Measurements from ENCODE around the gene FAM3D.

The FAM3D gene

GRCh38 chr3:58690490-58690889 is 23.9 kb upstream of the FAM3D start:
- no peak for TF ChIP-seq GATA3 (IDR thresholded peaks at IDR 0.05; ENCODE audit: low read depth, low read length)
- TF ChIP-seq GATA2 (IDR thresholded peaks at IDR 0.05; ENCODE audit: low read depth, low read length): no peak

DNA sequence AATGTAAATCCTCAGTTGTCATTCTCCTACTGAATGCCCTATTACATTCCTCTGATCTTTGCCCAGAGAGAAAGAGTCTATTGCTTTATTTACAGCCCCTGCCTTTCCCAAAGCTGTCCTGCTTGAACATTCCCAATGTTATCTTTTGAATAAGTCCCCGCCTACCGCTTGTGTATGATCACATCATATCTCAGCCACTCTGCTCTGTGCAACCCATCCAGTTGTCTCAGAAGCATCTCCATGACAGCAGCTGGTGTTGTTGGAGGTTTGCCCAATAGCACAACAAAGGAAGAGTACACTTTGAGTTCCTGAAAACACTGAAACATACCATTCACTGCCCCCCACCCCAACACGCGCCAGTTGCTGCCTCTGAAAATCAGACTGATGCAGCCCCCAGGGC is 22.0 kb upstream of the FAM3D start:
- no peak for TF ChIP-seq GATA2 (IDR thresholded peaks at IDR 0.05; ENCODE audit: low read depth, low read length)
- TF ChIP-seq GATA3 (IDR thresholded peaks at IDR 0.05; ENCODE audit: low read depth, low read length): no peak

GRCh38 chr3:58686847-58687246 is 20.3 kb upstream of the FAM3D start:
- TF ChIP-seq GATA3 (IDR thresholded peaks at IDR 0.05; ENCODE audit: low read depth, low read length) (no peak), GATA2 (IDR thresholded peaks at IDR 0.05; ENCODE audit: low read depth, low read length) (no peak)

- TF ChIP-seq GATA2 (IDR thresholded peaks at IDR 0.05; ENCODE audit: low read depth, low read length) (no peak), GATA3 (IDR thresholded peaks at IDR 0.05; ENCODE audit: low read depth, low read length) (no peak)
Observed at GRCh38 chr3:58685641-58686040, 19.1 kb upstream of the FAM3D start.

DNA sequence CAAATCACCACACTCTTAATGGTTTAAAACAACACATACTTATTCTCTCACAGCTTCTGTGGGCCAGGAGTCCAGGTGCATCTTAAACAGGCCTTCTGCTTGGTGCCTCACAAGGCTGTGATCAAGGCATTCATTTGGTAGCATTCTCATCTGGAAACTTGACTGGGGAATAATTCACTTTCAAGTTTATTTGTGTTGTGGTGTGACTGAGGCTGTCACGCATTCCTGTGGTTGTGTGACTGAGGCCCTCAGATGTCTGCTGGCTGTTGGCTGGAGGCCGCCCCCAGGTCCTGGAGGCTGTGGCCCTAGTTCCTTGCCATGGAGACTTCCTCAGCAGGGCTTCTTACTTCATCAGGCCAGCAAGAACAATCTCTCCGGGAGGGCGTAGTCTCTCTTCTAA is 16.9 kb upstream of the FAM3D start:
- TF ChIP-seq GATA2 (IDR thresholded peaks at IDR 0.05; ENCODE audit: low read depth, low read length): no peak
- no peak for TF ChIP-seq GATA3 (IDR thresholded peaks at IDR 0.05; ENCODE audit: low read depth, low read length)

DNA sequence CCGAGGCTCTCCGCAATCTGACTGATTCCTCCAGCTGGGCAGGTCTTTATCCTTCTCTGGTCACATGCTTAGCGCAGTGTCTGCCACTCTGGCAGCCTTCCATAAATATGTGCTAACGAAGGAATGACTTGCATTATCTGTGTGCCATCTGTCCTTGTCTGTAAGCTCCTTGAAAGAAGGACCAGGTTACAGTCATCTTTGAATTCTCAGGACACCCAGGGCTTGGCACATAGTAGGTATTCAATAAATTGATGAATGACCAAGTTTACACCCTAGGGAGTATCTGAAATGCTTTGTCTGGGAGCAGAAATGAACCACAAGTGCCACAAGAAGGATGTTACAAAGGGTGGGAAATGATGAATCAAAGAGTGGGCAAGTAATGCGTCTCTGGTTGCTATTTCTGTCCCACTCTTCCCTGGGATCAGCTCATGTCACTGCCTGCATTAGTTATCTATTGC is 16.5 kb upstream of the FAM3D start:
- no peak for TF ChIP-seq GATA3 (IDR thresholded peaks at IDR 0.05; ENCODE audit: low read depth, low read length)

GRCh38 chr3:58681863-58682262 is 15.3 kb upstream of the FAM3D start:
- TF ChIP-seq GATA3 (IDR thresholded peaks at IDR 0.05; ENCODE audit: low read depth, low read length): no peak
- no peak for TF ChIP-seq GATA2 (IDR thresholded peaks at IDR 0.05; ENCODE audit: low read depth, low read length)

GRCh38 chr3:58680879-58681525 is 14.4 kb upstream of the FAM3D start:
- TF ChIP-seq GATA3 (IDR thresholded peaks at IDR 0.05; ENCODE audit: low read depth, low read length) (no peak), GATA2 (IDR thresholded peaks at IDR 0.05; ENCODE audit: low read depth, low read length) (no peak)

GRCh38 chr3:58679974-58680666 is 13.5 kb upstream of the FAM3D start:
- no peak for TF ChIP-seq GATA3 (IDR thresholded peaks at IDR 0.05; ENCODE audit: low read depth, low read length)
- TF ChIP-seq GATA2 (IDR thresholded peaks at IDR 0.05; ENCODE audit: low read depth, low read length): no peak

GRCh38 chr3:58679446-58679845 is 12.9 kb upstream of the FAM3D start:
- TF ChIP-seq GATA3 (IDR thresholded peaks at IDR 0.05; ENCODE audit: low read depth, low read length): no peak
- TF ChIP-seq GATA2 (IDR thresholded peaks at IDR 0.05; ENCODE audit: low read depth, low read length): no peak

- TF ChIP-seq GATA3 (IDR thresholded peaks at IDR 0.05; ENCODE audit: low read depth, low read length) (no peak), GATA2 (IDR thresholded peaks at IDR 0.05; ENCODE audit: low read depth, low read length) (no peak)
Observed at GRCh38 chr3:58672880-58673279, 6.3 kb upstream of the FAM3D start.

- TF ChIP-seq GATA3 (IDR thresholded peaks at IDR 0.05; ENCODE audit: low read depth, low read length): no peak
- TF ChIP-seq GATA2 (IDR thresholded peaks at IDR 0.05; ENCODE audit: low read depth, low read length): no peak
Observed at GRCh38 chr3:58672451-58672850, 5.9 kb upstream of the FAM3D start.

DNA sequence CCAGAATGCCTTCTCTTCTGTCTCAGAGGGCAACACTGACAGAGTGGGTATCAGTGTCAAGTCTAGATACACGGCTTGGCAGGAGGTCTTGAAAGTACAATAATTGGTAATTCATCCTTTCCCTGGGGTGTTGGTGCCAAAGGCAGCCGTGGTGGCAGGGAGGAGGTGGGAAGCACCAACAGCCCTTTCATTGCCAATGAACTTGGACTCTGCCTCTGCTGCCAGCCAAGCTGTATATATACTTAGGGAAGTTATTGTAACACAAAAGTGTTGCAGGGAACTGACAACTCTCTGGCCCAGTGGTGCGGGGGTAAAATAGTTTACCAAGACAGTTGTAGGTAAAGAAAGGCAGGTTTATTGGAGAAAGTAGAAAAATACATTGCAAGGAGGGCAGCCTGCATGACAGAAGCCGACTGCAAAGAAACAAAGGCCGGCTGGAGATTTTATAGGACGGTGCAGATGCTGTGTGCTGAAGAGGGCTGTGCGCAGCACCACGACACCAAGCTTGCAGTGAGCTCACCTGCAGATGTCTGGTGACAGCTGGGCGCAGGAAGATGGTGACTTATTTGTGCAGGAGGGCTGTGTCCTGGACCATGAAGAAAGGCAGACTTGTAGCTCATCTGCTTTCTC is 4.0 kb upstream of the FAM3D start:
- no peak for TF ChIP-seq GATA3 (IDR thresholded peaks at IDR 0.05; ENCODE audit: low read depth, low read length)
- no peak for TF ChIP-seq GATA2 (IDR thresholded peaks at IDR 0.05; ENCODE audit: low read depth, low read length)

GRCh38 chr3:58668247-58668646 is 1.7 kb upstream of the FAM3D start:
- TF ChIP-seq GATA2 (IDR thresholded peaks at IDR 0.05; ENCODE audit: low read depth, low read length) (no peak), GATA3 (IDR thresholded peaks at IDR 0.05; ENCODE audit: low read depth, low read length) (no peak)

- no peak for TF ChIP-seq GATA2 (IDR thresholded peaks at IDR 0.05; ENCODE audit: low read depth, low read length)
- TF ChIP-seq GATA3 (IDR thresholded peaks at IDR 0.05; ENCODE audit: low read depth, low read length): no peak
Observed at GRCh38 chr3:58667704-58668103, 1.1 kb upstream of the FAM3D start.
